HG03103 (cell line): ENCODE data around the gene ARNT2.

ENCODE experiments used
- ATAC-seq: cut with Tn5 transposase; IDR thresholded peaks from one replicate; pipeline ENCODE4 v1.9.1; 2021; ENCODE audit warnings: low read depth; ENCODE audit not compliant: unreplicated experiment

ARNT2 gene

DNA sequence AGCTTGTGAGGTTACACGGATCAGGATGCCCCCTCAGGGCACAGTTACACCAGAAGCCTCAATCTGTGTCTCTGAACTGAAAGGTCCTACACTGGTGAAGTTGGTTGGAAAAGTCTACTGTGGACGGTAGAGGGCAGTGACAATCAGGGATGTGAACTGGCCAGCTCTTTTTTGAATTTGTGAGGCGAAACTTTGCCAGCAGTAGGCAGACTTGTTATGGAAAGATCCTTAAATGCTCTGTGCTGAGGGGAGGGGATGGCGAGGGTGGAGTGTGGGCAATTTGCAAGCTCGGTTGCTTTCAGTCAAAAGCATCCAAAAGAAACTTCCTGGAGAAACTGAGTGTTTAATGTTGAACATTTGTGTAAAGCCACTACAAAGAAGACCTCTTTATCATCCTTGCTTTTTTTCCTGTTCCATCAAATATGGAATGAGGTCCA, 163.6 kb downstream of the ARNT2 start:
- ATAC-seq: no peak

- no peak for ATAC-seq
Observed at GRCh38 chr15:80568298-80568697, 164.1 kb downstream of the ARNT2 start.

GRCh38 chr15:80568876-80569605, 164.9 kb downstream of the ARNT2 start:
- ATAC-seq: no peak

DNA sequence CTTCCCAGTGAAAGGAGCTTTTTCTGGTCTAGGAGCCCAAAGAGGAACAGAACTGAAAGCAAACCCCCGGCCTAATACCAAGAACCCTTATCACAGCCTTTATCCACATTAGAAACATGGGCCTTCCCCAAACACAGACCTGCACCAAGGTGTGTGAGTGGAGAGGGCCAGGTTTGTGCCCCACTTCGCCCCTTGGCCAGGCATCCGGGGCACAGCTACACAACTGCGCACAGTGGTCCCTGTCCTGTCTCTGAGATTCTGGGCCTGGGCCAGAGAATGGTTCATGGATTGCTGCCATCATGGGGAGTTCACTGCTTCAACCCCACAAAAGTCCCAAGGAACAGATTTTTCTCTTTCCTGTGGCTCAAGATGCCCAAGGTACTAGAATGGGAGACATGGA, 165.5 kb downstream of the ARNT2 start:
- no peak for ATAC-seq

DNA sequence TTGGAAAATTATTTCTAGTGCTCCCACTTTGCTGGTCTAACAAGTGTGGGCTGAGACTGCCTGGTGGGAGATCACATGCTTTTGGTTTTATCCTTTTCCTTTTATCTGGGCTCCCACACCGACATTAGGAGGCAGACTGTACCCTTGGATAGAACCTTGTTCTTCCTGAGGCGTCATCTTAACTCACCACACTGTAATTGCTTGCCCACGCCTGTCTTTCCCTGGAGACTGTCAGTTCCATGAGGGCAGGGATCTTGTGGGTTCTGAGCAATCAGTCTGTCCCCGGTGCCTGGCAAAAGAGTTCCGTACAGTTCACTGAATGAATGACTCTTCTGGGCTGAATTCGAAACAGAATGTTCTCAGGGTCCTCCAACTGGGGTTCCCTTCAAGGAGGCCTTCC, 166.4 kb downstream of the ARNT2 start:
- ATAC-seq: no peak

GRCh38 chr15:80572337-80572736, 168.2 kb downstream of the ARNT2 start:
- no peak for ATAC-seq

DNA sequence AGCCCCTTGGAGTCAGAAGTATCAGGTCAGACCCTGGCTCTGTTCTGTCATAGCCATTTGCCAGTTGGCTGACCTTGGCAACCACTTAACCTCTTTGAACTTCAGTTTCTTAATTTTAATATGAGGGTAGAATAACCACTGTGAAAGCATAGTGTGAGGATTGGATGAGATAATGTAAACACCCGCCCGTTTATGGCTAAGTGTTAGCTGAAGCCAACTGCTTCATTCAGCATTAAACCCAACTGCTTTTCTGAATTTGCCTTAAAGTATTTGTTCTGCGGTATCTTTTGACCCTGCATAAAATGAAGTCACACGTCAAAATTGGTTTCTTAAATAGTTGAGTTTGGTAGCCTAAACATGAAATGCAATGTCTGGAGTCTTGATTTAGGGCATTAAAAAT, 169.4 kb downstream of the ARNT2 start:
- ATAC-seq: no peak

- ATAC-seq: no peak
Observed at GRCh38 chr15:80574590-80574989, 170.4 kb downstream of the ARNT2 start.

GRCh38 chr15:80576519-80577090, 172.4 kb downstream of the ARNT2 start:
- ATAC-seq: no peak

- ATAC-seq: no peak
Observed at GRCh38 chr15:80577552-80578205, 173.5 kb downstream of the ARNT2 start.

DNA sequence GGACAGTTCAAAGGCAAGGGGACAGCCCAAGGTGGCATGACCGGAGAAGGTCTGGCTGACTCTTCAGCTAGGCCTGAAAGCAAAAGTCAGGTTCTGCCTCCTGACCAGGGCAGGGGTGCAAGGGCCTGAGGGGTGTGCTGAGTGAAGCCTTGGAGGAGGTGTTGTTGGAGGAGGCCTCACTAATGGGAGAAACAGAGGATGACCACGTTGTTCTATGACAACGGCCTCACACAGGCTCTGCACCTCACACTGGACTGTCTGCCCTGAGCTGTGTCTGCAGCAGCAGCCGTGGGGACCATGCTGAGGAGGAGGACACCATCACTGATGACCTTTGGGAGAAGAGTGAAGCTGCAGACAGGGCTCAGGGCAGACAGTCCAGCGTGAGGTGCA, 174.0 kb downstream of the ARNT2 start:
- ATAC-seq: no peak

DNA sequence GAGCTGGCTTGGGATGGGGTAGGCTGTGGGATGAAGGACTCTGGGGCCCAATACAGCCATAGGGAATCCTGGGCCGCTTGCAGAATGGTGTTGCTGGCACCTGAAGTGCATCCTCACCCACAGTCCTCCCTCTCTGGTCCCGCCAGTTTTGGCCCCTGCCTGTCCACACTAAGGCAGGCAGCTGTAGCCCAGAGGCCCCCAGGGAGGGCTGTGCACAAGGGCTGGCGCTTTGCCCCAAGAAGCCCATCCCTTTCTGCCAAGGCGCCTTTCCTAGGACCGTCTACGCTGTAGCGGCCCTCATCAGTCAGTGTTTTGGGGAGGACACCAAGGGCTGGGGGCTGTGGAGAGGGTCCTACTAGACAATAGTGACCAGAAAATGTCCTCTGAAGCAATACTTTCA, 174.7 kb downstream of the ARNT2 start:
- no peak for ATAC-seq

- no peak for ATAC-seq
Observed at GRCh38 chr15:80579611-80580010, 175.4 kb downstream of the ARNT2 start.

DNA sequence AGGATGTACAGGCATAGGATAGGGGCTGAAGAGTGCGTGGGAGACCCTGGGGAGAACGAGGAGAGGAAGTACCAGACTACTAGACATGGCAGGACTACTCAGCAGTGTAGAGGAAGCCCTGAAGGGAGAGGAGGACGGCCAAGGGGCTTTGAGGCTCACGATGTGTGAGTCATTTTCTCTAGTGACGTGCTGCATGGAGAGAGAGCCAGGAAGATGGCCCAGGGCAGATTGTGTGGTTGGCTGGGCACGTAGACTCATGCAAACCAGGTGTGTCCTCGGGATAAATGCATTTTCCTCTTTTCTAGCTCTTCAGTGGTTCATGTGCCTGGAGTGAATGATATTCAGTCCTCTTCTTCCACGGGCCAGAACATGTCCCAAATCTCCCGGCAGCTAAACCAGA, 175.9 kb downstream of the ARNT2 start:
- no peak for ATAC-seq

DNA sequence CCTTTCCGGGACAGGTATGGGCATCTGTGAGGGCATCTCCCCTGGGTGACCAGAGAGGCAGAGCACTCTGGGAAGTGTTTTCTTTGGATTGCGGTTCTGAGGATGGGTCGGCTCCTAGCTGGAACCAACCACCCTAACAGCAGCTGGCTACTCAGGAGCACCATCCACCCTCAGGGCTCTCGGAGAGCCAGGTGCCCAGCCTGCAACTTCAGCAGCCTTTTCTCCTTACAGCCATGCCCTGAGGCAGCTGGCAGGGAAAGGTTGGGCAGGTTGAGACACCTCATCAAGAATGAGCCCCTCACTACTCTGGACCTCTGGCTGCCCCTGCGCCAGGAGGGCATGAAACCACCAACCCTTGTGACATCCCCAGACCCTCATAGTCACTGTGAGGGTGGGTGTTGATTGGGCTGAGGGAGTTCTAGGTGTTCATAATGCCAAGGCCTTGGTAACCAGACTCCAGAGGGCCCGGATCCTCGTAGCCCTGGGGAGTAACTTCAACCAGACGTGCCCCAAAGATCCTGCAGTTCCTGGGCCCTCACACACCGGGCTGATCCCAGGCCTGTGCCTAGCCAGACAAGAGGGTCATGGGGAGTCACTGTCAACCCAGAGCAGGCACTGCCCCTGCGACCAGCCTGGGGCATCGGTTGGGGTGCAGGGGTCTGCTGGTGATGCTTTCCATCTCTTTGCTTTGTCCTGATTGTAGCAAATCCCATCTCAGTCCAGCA, 176.5 kb downstream of the ARNT2 start:
- no peak for ATAC-seq

GRCh38 chr15:80581976-80582375, 177.8 kb downstream of the ARNT2 start:
- no peak for ATAC-seq

DNA sequence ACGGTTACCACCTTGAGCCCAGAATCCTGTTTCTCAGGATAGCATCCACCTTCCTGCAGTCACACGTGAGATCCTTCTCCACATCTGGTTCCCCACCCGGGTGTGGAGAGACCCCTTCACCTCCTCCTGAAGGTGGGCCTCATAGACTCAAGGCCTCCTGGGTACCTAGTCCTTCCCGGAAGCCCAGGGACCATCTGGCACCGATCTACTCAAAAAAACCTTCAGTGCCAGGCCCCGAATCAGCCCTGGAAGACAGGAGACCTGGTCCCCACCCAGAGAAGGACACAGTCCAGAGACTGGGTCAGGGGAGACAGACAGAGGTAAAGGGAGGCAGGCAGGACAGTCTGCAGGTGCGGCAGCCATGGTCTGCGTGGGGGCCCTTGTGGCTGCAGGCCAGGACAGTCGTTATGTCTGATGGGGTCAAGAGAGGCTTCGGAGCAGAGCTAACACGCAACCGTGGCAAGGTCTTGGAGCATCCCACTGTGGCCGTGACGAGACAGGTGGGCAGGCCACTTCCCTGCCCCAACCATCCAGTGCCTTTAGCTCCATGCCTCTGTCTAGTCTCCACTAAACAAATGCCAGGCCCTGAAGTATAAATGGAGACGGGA, 178.7 kb downstream of the ARNT2 start:
- no peak for ATAC-seq

GRCh38 chr15:80584561-80584964, 180.4 kb downstream of the ARNT2 start:
- ATAC-seq: no peak

GRCh38 chr15:80584973-80585525, 180.9 kb downstream of the ARNT2 start:
- no peak for ATAC-seq

- ATAC-seq: no peak
Observed at GRCh38 chr15:80585544-80586018, 181.4 kb downstream of the ARNT2 start.
